ENCODE results near the gene S100A2.

S100A2 gene

DNA sequence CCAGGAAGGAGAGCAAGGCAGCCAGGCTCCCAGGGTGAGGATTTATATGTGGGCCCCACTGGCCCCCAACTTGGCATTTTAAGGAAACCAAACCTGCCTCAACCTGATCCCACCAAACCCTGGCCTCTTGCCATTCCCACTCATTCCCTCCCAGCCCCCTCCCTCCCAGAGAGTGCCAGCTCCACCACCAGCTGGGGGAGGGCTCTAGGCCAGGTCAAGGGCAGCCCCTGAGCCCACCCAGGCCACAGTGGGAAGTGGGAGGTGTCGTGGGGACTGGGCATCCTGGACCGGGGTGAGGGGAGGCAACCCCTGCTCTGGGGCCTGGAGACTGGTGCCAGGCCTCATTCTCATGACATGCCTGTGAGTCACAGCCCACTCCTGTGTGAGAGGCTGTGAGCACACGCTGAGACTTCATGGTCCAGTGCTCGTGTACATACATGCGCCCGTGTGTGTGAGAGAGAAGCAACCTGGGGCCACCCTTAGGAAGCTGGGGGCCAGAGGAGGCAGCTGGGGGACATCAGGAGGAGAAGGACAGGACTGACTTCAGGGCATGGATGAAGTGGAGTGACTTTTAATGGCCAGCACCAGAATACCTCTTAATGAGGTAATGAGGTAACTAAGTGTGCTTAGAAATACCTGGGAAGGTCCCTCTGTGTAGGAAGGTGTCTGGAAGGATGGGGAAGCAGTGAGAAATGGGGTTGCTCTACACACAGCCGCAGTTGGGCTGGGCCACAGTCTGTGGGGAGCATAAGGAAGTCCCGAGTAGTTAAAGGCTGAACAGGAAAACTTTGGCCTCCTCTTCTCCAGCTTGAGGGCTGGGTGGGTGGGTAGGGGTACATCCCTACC is at the start of gene S100A2:
S100A2 (minus strand) TSS at position 316 of the 846 bp plus-strand sequence. CDS start 1,967 bp downstream, outside the sequence.
- DNase-seq = peak in 1 of 4 experiments; percentile 19

DNA sequence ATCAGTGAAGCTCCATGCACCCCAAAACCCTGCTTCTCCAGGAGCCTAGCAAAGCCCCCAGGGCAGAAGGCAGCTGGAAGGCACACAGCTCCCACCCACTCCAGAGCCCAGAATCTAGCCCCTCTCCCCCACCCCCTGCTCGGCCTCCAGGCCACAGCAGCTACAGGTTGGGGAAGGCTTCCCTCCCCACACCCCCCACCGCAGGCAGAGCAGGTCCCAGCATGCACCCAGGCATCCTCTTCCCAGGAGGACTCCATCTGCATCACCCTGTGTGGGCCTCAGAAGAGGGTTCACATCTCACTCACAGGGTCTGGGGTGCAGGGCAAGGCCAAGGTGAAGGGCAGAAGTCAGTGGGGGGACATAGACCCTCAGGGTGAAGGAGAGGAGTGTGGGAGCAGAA is 49.8 kb upstream of the S100A2 start:
- DNase-seq = no peak

DNA sequence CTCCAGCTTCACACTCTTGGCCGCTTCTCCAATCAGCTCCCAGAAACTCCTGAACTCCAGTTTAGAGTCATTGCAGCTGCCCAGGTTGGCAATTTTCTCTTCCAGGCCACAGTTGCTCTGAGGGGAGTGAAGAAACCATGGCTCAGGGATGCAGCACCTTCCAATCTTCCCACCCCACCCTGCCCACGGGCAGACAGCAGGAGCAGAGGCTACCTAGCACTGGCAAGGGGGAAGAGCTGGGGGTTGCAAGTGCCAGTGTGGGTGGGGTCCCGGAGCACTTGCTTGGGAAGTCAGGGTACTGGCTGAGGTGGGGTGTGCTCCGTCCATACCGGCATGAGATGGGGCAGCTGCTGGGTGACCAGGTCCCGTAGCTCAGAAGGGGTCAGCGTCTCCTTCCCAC is 49.3 kb upstream of the S100A2 start:
- DNase-seq = no peak

DNA sequence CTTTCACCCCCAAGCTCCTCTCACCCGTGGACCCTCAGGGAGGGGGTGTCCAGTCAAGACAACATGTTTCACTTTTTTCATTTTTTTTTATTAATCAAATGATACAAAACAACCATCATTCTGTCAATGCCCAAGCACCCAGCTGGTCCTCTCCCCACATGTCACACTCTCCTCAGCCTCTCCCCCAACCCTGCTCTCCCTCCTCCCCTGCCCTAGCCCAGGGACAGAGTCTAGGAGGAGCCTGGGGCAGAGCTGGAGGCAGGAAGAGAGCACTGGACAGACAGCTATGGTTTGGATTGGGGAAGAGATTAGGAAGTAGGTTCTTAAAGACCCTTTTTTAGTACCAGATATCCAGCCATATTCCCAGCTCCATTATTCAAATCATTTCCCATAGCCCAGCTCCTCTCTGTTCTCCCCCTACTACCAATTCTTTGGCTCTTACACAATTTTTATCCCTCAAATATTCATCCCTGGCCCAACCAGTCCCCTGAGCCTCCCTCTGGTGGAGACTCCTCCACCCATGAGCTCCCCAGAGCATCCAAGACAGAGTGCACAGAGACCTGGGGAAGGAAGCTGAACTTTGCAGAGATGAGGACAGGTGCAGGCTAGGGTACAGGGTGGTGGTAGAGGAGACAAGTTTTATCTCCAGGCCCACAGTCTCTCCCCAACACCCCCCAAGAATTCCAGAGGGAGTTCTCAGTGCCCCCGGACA is 48.7 kb upstream of the S100A2 start:
- no peak for DNase-seq

DNA sequence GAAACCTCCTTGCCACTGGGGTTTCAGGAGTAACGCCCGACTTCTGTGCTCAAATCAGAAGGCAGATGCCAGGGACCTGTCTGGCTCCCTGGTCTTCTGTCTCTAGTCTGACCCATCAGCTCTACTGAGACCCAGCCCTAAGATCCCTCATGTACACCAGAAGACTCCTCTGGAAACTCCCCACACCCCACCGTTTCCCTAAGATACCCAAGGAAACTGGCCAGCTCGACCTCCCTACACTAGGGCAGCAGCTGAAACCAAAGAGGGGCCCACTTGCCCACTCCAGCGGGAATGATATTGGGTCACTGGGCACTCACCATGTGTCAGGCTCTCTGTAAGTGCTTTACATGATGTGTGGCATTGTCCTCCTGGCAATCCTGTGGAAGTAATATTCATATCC is 47.8 kb upstream of the S100A2 start:
- DNase-seq = no peak

DNA sequence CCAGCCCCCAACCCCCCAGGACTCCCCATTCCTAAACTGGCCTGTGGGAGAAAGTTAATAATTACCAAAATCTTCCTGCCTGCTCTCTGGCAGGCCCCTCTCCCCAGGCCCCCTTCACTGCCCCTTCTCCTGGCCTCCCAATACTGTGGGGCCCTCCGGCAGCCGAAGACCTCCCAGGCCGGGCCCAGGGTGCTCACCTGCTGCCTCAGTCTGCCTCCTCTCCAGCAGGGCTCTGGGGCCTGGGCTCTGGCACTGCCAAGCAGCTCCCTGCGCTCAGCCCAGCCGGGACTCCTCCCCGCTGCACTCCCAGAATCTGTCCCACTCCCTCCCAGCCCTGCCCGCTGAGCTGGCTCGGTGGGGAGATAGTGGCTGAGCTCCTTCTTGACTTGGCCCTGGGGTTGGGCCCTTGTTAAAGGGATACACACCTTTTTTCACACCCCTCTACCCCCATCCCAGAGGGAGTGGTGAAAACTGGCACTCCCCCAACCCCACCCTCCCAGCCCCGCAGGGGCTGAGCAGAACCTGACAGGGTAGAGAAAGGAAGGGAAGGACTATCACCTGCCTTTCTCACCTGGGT is 47.2 kb upstream of the S100A2 start, which contains the start of gene S100A16:
S100A16 (minus strand) TSS at position 383 of the 577 bp plus-strand sequence. CDS start 4,986 bp downstream, outside the sequence.
- DNase-seq = no peak

DNA sequence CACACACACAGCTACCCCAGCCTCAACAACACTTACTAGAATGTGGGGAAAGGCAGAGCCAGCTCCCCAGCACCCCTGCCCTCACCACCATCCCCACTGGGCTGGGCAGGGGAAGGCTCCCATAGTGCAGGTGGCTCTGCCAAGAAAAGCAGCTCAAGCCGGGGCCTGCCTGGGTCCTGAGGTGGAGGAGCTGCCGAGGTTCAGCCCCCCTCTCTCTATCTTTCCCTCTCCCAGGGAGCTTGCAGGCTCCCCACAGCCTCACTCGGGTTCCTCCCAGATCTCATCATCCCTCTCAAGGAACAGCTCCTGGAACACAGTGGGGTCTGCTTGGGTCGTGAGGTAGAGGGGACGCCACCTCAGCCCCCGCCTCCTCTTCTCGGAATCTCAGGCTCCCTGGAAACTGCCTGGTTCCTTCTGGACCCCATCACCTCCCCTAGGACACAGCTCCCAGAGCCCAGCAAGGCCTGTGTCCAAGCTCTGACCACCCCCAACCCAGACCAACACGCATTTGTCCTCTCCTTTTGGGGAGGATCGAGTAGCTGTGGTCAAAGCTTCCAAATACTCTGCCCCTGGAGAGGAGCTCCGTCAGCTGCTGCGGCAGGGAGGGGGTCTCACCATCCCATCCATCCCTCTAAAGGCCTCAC is 46.6 kb upstream of the S100A2 start:
- no peak for DNase-seq

DNA sequence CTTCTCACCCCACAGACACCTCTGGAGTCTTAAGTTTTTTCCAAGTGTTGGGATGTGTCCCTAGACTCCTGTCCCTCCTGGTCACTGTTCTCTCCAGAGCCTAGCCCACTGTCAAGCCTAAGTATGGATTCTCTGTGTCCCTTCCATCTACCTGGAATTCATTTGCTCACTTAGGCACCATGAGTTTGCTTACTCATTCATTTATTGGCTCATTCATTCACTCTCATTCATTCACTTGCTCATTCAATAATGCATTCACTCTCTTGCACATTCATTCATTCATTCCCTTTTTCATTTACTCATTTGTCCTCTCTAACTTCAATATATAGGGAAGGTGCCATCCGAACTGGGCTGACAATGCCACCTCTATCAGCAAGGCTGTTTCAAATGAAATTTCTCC is 45.7 kb upstream of the S100A2 start:
- DNase-seq = no peak

DNA sequence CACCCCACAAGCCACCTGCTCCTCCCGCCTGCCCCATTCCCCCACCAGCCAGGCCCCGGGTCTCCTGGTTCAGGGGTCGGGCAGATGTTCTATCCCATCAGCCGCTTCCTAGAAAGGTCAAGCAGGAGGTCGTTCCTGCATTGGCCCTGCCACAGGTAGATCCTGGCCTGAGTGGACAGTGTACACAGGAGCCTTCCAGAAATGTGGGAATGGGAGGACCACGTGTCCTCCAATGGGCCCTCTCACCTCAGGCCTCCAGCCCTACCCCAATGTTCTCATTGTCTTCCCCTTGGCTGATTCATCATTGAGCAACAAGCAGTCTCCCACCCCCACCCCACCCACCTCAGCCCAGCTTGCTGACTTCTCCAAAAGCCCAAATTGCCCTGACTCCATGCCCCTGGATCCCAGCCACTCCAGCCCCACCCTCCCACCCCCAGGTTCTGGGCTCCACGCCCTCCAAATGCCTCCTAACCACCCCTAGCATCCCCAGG is 45.2 kb upstream of the S100A2 start:
- no peak for DNase-seq

DNA sequence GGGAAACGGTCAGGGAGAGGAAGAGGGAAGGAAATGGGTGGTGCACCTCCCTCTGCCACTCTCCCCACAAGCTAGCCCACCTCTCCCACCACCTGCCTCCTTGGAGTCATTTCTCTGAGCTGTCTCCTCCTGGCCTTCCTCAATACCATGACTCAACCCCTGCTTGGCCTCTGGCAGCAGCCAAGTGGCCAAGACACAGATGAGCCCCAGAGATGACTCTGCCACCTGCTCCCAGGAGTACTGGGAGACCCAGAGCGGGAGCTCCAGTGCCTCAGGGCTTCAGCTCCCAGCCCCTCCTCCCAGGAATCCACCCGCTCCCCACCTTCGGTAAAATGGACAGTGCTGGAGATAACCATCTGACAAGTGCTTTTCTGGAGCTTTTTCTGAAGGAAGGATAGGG is 44.7 kb upstream of the S100A2 start:
- DNase-seq = no peak

DNA sequence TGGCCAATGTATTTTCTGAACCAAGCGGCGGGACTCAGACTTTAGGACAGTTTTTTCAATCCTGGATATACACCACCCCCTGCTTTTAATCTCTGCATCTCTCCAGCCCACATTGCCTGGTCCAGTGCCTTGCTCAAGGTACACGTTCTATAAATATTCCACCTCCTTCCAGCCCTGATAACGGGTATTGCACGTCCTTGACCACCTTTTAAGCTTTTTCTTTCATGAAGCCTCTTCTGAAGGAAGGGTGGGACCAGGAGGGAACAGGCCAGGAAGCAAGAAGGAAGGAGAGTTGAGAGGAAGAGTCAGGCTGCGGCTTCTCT is 43.9 kb upstream of the S100A2 start:
- no peak for DNase-seq

DNA sequence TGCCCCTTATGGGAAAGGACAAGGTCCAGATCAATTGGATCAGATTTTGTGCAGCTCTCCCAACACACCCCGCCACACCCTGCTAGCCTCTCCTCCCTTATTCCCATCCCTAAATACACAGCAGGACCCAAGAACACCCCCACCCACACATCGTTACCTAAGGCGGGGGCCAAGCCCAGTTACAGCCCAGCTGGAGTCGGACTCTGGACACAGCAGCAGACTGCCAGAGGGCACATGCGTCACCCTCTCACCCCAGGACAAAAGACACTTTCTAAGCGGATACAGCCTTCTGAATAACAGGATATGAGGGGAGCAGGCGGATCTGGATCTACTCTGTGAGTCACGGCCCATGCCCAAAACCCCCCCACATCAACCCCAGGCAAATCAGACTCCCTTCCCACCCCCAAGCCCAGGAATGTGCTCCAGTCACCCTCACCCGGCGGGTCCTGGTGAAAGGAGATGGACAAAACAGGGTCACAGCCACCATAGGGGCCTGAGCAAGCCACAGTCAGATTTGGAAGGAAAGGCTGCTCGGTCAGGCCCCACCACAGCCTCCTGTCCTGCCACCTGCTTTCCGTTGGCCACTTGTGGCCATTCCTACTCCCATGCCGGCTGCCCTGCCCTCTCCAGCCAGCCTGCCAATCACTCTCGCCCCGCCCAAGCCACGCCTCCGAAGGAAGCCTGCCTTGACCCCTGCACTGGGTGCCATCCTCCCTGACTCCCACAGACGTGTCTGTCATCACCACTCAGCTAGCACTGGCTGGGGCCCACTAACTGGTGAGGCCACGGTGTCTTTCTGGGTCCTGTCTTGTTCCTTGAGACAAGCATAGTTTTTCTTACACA is 43.3 kb upstream of the S100A2 start:
- DNase-seq = no peak

DNA sequence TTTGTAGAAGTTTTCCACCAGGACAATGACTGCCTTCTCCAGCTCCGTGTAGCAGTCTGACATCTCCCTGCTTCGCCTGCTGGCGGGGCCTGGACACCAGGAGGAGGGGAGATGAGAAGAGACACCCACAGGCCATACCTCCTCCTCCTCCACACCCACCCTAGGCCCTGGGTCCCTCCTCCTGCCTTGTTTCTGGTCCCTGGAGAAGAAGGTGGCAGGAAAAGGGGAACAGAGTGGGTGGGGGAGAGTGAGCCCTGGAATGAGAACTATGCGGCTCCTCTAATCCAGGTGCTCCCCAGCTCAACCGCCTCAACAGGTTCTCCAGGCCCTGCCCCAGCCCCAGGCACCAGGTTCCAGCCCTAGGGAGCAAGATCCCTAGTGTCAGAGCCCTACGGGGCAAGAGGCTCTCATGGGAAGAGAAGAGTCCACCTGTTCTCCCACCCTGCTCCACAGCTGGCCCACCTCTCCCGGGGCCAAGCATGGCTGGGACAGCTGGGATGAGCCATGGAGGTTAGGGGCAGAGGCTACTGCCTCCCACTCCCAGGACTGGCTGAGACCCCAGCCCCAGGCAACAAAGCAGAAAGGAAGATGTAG is 42.5 kb upstream of the S100A2 start:
- no peak for DNase-seq

DNA sequence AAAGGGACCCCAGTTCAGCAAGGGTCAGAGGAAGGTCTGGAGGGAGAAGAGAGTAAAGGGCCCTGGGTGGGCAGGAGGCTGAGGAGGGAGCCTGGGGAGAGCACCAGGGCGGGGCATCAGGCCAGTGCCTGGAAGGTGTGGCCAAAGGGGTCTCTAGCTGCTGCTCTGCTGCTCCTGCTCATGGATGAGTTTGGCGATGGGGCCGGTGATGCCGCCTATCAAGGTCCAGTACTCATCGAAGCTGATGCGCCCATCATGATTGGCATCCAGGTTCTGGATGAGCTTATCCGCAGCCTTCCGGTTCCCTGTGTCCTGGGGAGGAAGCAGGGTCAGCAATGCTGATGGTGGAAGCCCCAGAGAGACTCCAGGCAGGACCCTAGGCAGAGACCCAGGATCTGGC is 41.7 kb upstream of the S100A2 start:
- DNase-seq = no peak

DNA sequence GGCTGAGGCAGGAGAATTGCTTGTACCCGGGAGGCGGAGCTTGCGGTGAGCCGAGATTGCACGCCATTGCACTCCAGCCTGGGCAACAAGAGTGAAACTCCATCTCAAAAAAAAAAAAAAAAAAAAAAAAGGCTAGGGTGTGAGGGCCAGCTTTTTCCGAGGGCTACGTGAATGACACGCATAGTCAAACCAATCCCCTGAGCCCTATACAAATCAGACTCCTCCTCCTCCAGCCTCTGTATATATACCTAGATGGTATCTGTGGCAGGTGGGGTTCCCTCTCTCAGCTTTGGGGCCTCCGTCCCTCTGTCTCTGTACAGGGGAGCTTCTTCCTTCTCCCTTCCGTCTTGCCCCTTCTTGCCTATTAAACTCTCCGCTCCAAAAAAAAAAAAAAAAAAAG is 40.5 kb upstream of the S100A2 start:
- DNase-seq = no peak

DNA sequence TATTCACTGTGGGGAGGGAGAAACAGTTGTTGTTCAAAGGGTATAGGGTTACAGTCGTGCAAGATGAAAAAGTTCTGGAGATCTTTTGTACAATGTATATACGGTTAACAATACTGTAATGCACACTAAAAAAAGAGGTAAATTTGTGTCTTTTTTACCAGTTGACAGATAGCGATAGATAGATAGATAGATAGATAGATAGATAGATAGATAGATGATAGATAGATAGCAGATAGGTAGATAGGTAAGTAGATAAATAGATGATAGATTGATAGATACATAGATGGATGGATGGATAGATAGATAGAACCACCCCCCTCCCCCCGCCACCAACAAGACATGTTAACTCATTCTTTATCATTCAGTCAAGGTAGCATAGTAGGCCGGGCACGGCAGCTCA is 37.1 kb upstream of the S100A2 start:
- DNase-seq = no peak

DNA sequence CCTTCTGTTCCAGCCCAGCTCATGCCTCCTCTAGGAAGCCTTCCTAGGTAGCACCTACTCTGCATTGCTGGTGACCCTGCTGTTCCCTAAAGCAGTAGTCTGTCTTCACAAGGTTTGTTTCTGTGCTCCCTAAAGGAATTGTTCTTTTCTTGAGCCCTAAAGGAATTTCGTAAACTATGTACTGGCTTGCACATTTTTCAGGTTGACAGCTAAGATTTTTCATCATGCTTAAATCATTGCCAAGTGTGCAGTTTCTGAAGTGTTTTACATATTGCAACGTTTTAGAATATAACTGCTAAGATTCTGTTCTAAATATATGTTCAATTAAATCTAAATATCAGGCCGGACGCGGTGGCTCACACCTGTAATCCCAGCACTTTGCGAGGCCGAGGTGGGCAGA is 34.2 kb upstream of the S100A2 start:
- DNase-seq = no peak

DNA sequence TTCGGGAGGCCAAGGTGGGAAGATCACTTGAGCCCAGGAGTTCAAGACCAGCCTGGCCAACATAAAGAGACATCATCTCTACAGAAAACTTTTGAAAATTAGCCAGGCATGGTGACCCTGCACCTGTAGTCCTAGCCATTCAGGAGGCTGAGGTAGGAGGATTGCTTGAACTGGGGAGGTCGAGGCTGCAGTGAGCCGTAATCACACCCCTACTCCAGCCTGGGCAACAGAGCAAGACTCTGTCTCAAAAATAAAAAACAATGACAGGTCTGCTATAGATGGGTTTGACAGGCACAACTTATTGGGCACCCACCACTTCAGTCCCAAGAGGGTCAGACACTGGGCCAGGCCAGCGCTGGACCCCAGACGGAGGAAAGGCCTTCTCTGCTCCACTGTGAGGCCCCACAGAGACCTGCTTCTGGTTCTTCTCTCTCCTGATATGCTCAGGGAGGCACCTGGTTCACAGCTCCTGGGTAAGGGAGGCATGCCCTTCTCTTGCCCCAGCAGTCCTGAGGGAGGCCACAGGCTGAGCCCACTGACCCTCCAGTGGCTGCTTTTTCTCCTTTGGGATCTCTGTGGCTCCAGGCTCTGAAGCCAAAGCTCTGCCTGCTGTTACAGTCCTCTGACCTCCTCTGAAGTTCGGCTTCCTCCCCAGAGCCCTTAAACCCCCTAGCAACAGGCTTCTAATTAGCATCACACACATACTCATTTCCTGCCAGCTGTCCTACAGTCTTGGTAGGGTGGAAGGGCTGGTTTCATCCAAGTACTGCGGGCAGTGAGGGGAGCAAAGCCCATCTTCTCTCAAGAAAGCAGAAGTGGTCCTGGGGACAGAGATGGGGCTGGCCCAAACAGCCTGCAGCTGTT is 32.9 kb upstream of the S100A2 start:
- DNase-seq = no peak

DNA sequence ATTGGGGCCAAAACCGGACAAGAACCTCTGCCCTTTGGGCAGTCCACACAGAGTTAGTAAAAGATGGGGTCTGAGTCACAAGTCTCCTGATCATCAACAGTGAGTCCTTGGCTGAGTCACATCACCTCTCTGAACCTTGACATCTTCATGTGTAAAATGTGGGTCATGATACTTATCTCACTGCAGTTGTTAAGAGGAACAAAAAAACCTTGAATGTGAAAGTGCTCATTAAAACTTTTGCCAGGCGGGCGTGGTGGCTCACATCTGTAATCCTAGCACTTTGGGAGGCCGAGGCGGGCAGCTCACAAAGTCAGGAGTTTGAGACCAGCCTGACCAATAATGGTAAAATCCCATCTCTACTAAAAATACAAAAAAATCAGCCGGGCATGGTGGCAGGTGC is 31.6 kb upstream of the S100A2 start:
- no peak for DNase-seq

DNA sequence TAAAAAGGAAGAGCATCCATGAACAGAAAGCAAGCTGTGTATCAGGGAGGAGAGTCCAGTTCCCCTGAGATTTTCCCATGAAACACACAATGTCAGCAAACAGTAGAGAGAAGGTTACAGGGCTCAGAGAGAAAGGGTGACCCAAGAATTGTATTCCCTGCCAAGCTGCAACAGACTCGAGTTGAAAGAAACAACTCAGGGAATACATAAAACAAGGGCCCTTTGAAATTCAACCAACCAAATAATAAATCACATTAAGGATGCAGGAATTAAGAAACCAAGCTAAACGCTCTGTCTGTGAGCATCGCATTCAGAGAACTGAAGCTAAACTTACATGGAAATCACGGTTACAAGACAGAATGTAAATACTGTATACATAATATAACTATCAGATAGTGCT is 27.1 kb upstream of the S100A2 start:
- no peak for DNase-seq

DNA sequence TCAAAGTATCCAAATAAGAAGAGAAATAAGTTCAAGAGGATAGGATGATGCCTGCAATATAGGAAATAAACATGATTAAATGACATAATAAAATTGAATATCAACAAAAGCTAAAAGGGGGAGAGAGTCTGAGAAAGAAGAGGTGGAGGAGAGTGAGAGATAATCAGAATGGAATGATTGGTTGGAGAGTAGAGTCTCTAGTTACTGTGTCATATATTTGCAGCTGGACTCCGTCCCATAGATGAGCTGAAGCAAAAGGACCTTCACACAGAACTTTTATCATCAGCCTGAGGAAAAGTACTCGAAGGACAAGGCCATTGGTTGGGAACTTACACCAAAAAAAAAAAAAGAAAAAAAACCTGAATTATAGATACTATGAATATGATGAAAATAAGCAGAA is 22.8 kb upstream of the S100A2 start:
- no peak for DNase-seq
